T-cell (primary cell): ENCODE data around the gene ERBB2. TPM values are rescaled to one million over a fixed set of nuclear protein-coding genes. Genes with fewer than 3 reads are reported as not detected.

ENCODE experiments used
- ATAC-seq, 4 experiments: fragments of 200-7000 bp in 3 of 4; fragments of 150-1000 bp in 1 of 4; cut with Tn5 transposase; replicated peaks in 1 of 4; 1 replicate in 3 of 4; 2 replicates in 1 of 4; pipeline ENCODE4 v1.10.0; 2021; ENCODE audit warnings: moderate library complexity in 3 of 4, mild to moderate bottlenecking in 2 of 4, moderate number of reproducible peaks in 1 of 4
- CTCF ChIA-PET, 2 donors: fragments of 300-600 bp; sonication (Branson Sonifier 250); formaldehyde crosslinking; loops; one replicate each; lab custom pipeline; 2022; ENCODE audit warnings: antibody characterized with exemption in 2 of 2; lab: Charles Lee
- POLR2A ChIA-PET, 2 donors: fragments of 300-600 bp; sonication (Branson Sonifier 250); formaldehyde crosslinking; loops; one replicate each; lab custom pipeline; 2022; ENCODE audit warnings: antibody characterized with exemption in 2 of 2; lab: Charles Lee
- DNase-seq, 35 experiments: peaks; one replicate each; pipeline versions ENCODE4 v3.0.0 to v3.0.0-alpha.2; 2013 to 2023
- H3K27ac ChIP-seq: one replicate; pipeline ENCODE4 v1.5.1; 2013; ENCODE audit warnings: low read length
- H3K27me3 ChIP-seq, 2 experiments: replicated peaks in 1 of 2; 1 replicate in 1 of 2; 2 replicates in 1 of 2; pipeline versions ENCODE4 v1.6.1 to v1.7.0; 2013; ENCODE audit warnings: low read length in 1 of 2, mixed read lengths in 1 of 2; ENCODE audit not compliant: control insufficient read depth in 2 of 2, insufficient read depth in 2 of 2; ENCODE audit errors: extremely low read depth in 1 of 2
- H3K36me3 ChIP-seq, 2 donors: 1 replicate in 1 of 2; 2 replicates in 1 of 2; pipeline versions ENCODE4 v1.6.1 to v1.7.0; 2013; ENCODE audit warnings: low read length in 1 of 2; ENCODE audit not compliant: control insufficient read depth in 2 of 2, insufficient read depth in 1 of 2; ENCODE audit errors: extremely low read depth in 1 of 2
- H3K4me1 ChIP-seq, 2 experiments: 1 replicate in 1 of 2; 2 replicates in 1 of 2; pipeline versions ENCODE4 v1.6.1 to v1.7.0; 2013; ENCODE audit warnings: low read length in 2 of 2, mixed read lengths in 1 of 2; ENCODE audit not compliant: insufficient read depth in 2 of 2, control insufficient read depth in 1 of 2; ENCODE audit errors: extremely low read depth in 1 of 2
- H3K4me3 ChIP-seq, 2 donors: 1 replicate in 1 of 2; 2 replicates in 1 of 2; pipeline versions ENCODE4 v1.5.1 to v1.7.0; 2013; ENCODE audit warnings: mild to moderate bottlenecking in 2 of 2, low read length in 1 of 2, moderate library complexity in 1 of 2; ENCODE audit not compliant: control insufficient read depth in 1 of 2; ENCODE audit errors: extremely low read depth in 1 of 2
- H3K9me3 ChIP-seq: 2 replicates; pipeline ENCODE4 v1.7.0; 2013
- H3K27ac Mint-ChIP-seq, 2 donors: one replicate each; pipeline ENCODE4 v1.8.0; 2020 to 2021; ENCODE audit warnings: mild to moderate bottlenecking in 2 of 2, mixed read lengths in 2 of 2
- H3K27me3 Mint-ChIP-seq, 2 donors: one replicate each; pipeline ENCODE4 v1.8.0; 2021 to 2022; ENCODE audit warnings: mixed read lengths in 2 of 2
- H3K36me3 Mint-ChIP-seq: one replicate; pipeline ENCODE4 v1.8.0; 2021; ENCODE audit warnings: mixed read lengths
- H3K4me1 Mint-ChIP-seq, 3 donors: one replicate each; pipeline ENCODE4 v1.8.0; 2020 to 2022; ENCODE audit warnings: mixed read lengths in 3 of 3, mild to moderate bottlenecking in 1 of 3
- H3K4me3 Mint-ChIP-seq, 3 donors: one replicate each; pipeline ENCODE4 v1.8.0; 2020 to 2022; ENCODE audit warnings: mild to moderate bottlenecking in 3 of 3, mixed read lengths in 3 of 3, moderate library complexity in 3 of 3
- H3K9me3 Mint-ChIP-seq, 3 donors: one replicate each; pipeline ENCODE4 v1.8.0; 2020 to 2022; ENCODE audit warnings: mixed read lengths in 3 of 3
- WGBS: methylation state at CpG from one replicate; pipeline ENCODE4 v1.1.5; 2013; ENCODE audit warnings: missing lambda C conversion rate; ENCODE audit not compliant: insufficient coverage; 5-methylcytosine and 5-hydroxymethylcytosine counted together
- total RNA-seq, 35 experiments: library from RNA in 6 of 35; stranded (reverse) in 6 of 35; fragments of 120-200 nt in 1 of 35; gene quantifications; one replicate each; pipeline versions ENCODE4 v1.2.1 to v1.2.4 and lab custom pipeline; 2013 to 2026

Gene ERBB2
- total RNA-seq, 5 donors from 2014 or later (not counting 1 experiment from before 2014, with no cell fraction given), result 4.1 to 8.8 (median 6.0) TPM

GRCh38 chr17:39701012-39701783 lies 1.3 kb downstream of the ERBB2 start:
- H3K4me3 Mint-ChIP-seq, result peak overlapping the region in 1 of 3 donors; percentile 15
- peaks cover 6 to 17% (median 12%) of the 10 kb centered on the region in 3 donors for H3K4me1 Mint-ChIP-seq
- peak overlapping the region in 1 of 2 donors; percentile 49 for H3K27ac Mint-ChIP-seq
- Histone ChIP-seq H3K27ac (no peak overlapping the region), H3K4me3 (no peak overlapping the region), H3K4me1 (peaks cover 0 to 13% of the 10 kb centered on the region in 2 experiments), H3K36me3 (peaks cover 0 to 2% of the 10 kb centered on the region in 2 donors), H3K9me3 (no peaks in the 10 kb centered on the region), H3K27me3 (peaks cover 4 to 40% of the 10 kb centered on the region in 2 experiments)
- DNase-seq (no peak), ATAC-seq (no peak)
- CTCF ChIA-PET, result no interaction called here
- no peaks in the 10 kb centered on the region for H3K9me3 Mint-ChIP-seq
- 83% methylated on average over 7 of the region's 10 CpGs for WGBS
- POLR2A ChIA-PET, result no interaction called here
- H3K36me3 Mint-ChIP-seq, result peaks cover 9% of the 10 kb centered on the region
- H3K27me3 Mint-ChIP-seq, result peaks cover 28 to 36% of the 10 kb centered on the region in 2 donors

GRCh38 chr17:39701784-39702422 lies 2.0 kb downstream of the ERBB2 start:
- peaks cover 4 to 39% of the 10 kb centered on the region in 2 experiments for H3K27me3 ChIP-seq
- no peak overlapping the region for H3K27ac ChIP-seq
- H3K36me3 ChIP-seq, result peaks cover 0 to 2% of the 10 kb centered on the region in 2 donors
- Mint-ChIP-seq H3K9me3 (no peaks in the 10 kb centered on the region), H3K36me3 (peaks cover 6% of the 10 kb centered on the region), H3K4me1 (peaks cover 13 to 24% (median 16%) of the 10 kb centered on the region in 3 donors), H3K27ac (no peak overlapping the region), H3K27me3 (peaks cover 28 to 36% of the 10 kb centered on the region in 2 donors), H3K4me3 (no peak overlapping the region)
- H3K9me3 ChIP-seq, result no peaks in the 10 kb centered on the region
- H3K4me3 ChIP-seq, result no peak overlapping the region
- ChIA-PET CTCF (no interaction called here), POLR2A (no interaction called here)
- WGBS, result no CpG with 5 or more reads among the region's 4 CpGs
- ATAC-seq (no peak), DNase-seq (no peak)
- peaks cover 4 to 20% of the 10 kb centered on the region in 2 experiments for H3K4me1 ChIP-seq

- ATAC-seq (no peak), DNase-seq (no peak)
- peaks cover 23 to 36% of the 10 kb centered on the region in 2 donors for H3K27me3 Mint-ChIP-seq
- no peaks in the 10 kb centered on the region for H3K9me3 Mint-ChIP-seq
- Histone ChIP-seq H3K9me3 (no peaks in the 10 kb centered on the region), H3K4me3 (no peak overlapping the region), H3K36me3 (peaks cover 0 to 2% of the 10 kb centered on the region in 2 donors), H3K27me3 (peaks cover 4 to 39% of the 10 kb centered on the region in 2 experiments), H3K27ac (no peak overlapping the region), H3K4me1 (peaks cover 9 to 33% of the 10 kb centered on the region in 2 experiments)
- H3K27ac Mint-ChIP-seq, result no peak overlapping the region
- POLR2A ChIA-PET, result interaction anchor here in 1 of 2 donors (0.6 kb wide), 1 partner anchor 11 kb away, joined by 3 read pairs; no protein-coding TSS in a partner anchor
- WGBS, result 71% methylated on average over 2 of the region's 12 CpGs
- H3K4me3 Mint-ChIP-seq, result no peak overlapping the region
- CTCF ChIA-PET, result no interaction called here
- H3K36me3 Mint-ChIP-seq, result no peaks in the 10 kb centered on the region
- H3K4me1 Mint-ChIP-seq, result peaks cover 21 to 37% (median 24%) of the 10 kb centered on the region in 3 donors
Measured at GRCh38 chr17:39702901-39703893, 3.3 kb downstream of the ERBB2 start.

- Mint-ChIP-seq H3K36me3 (no peaks in the 10 kb centered on the region), H3K27ac (no peak overlapping the region), H3K4me3 (no peak overlapping the region), H3K4me1 (peaks cover 21 to 42% (median 24%) of the 10 kb centered on the region in 3 donors), H3K9me3 (no peaks in the 10 kb centered on the region), H3K27me3 (peaks cover 21 to 31% of the 10 kb centered on the region in 2 donors)
- ChIA-PET CTCF (no interaction called here), POLR2A (interaction anchor here in 1 of 2 donors (0.6 kb wide), 1 partner anchor 11 kb away, joined by 3 read pairs; no protein-coding TSS in a partner anchor)
- no peak overlapping the region for H3K4me3 ChIP-seq
- H3K36me3 ChIP-seq, result peaks cover 0 to 2% of the 10 kb centered on the region in 2 donors
- ATAC-seq, result no peak
- peaks cover 9 to 40% of the 10 kb centered on the region in 2 experiments for H3K4me1 ChIP-seq
- DNase-seq, result no peak
- no peak overlapping the region for H3K27ac ChIP-seq
- H3K9me3 ChIP-seq, result no peaks in the 10 kb centered on the region
- WGBS, result 80% methylated on average over 2 of the region's 5 CpGs
- peaks cover 4 to 36% of the 10 kb centered on the region in 2 experiments for H3K27me3 ChIP-seq
Measured at GRCh38 chr17:39703913-39704312, 4.0 kb downstream of the ERBB2 start.

GRCh38 chr17:39704821-39705551 lies 5.1 kb downstream of the ERBB2 start:
- Mint-ChIP-seq H3K27ac (no peak overlapping the region), H3K9me3 (no peaks in the 10 kb centered on the region), H3K27me3 (peaks cover 10 to 21% of the 10 kb centered on the region in 2 donors), H3K4me3 (no peak overlapping the region), H3K36me3 (no peaks in the 10 kb centered on the region), H3K4me1 (peaks cover 19 to 43% (median 25%) of the 10 kb centered on the region in 3 donors)
- peaks cover 9 to 50% of the 10 kb centered on the region in 2 experiments for H3K4me1 ChIP-seq
- H3K27ac ChIP-seq, result no peak overlapping the region
- no peaks in the 10 kb centered on the region for H3K9me3 ChIP-seq
- H3K4me3 ChIP-seq, result no peak overlapping the region
- WGBS, result 90% methylated on average over 8 of the region's 11 CpGs
- ChIA-PET CTCF (no interaction called here), POLR2A (interaction anchor here in 1 of 2 donors (0.7 kb wide), 1 partner anchor 74 kb away, joined by 3 read pairs; no protein-coding TSS in a partner anchor)
- H3K27me3 ChIP-seq, result peaks cover 4 to 26% of the 10 kb centered on the region in 2 experiments
- DNase-seq, result no peak
- peaks cover 0 to 2% of the 10 kb centered on the region in 2 donors for H3K36me3 ChIP-seq
- no peak for ATAC-seq
